ENCODE results near the gene MREG. TPM values are rescaled to one million over a fixed set of nuclear protein-coding genes. Genes with fewer than 3 reads are reported as not detected.

MREG gene
- total and polyA plus RNA-seq, 9 of the 15 experiments (the other 6 are each of a cell fraction or from before 2014, with no cell fraction given) = 0.77 to 3.8 (median 2.3) TPM

GRCh38 chr2:216030216-216030615 lies 16.9 kb upstream of the MREG start (continued):
- TF ChIP-seq SMAD4 (CRISPR knock-in tag; conservative IDR thresholded peaks at IDR 0.05) = no peak
- no peak for TF ChIP-seq CTCF (IDR thresholded peaks at IDR 0.05 in 2 of 3, conservative IDR thresholded peaks at IDR 0.05 in 1 of 3; ENCODE audit: insufficient read depth in 2 of 3, low read depth in 1 of 3, low read length in 3 of 3)
- TF ChIP-seq NELFE (IDR thresholded peaks at IDR 0.05; ENCODE audit: insufficient read depth, insufficient read length) = no peak
- no peak for TF ChIP-seq RCOR1 (IDR thresholded peaks at IDR 0.05; ENCODE audit: borderline replicate concordance in 1 of 2, low read depth in 2 of 2, low read length in 2 of 2)
- TF ChIP-seq ZNF354B (CRISPR knock-in tag; IDR thresholded peaks at IDR 0.05) = no peak
- TF ChIP-seq ETS1 (conservative IDR thresholded peaks at IDR 0.05; ENCODE audit: control insufficient read depth, low read depth, low read length) = no peak
- no peak for TF ChIP-seq JUN (IDR thresholded peaks at IDR 0.05; ENCODE audit: borderline replicate concordance, low read depth, low read length)
- no peak for TF ChIP-seq JUN (CRISPR knock-in tag; IDR thresholded peaks at IDR 0.05; ENCODE audit: borderline replicate concordance)
- no peak for TF ChIP-seq GABPB1 (CRISPR knock-in tag; IDR thresholded peaks at IDR 0.05)
- TF ChIP-seq GABPB2 (CRISPR knock-in tag; conservative IDR thresholded peaks at IDR 0.05) = no peak
- no peak for TF ChIP-seq ZNF407 (IDR thresholded peaks at IDR 0.05; ENCODE audit: low read depth)
- no peak for TF ChIP-seq HNRNPLL (IDR thresholded peaks at IDR 0.05; ENCODE audit: low read depth, low read length, poor library complexity, severe bottlenecking)

Data from K562 (cell line).